Measurements from ENCODE around the gene DCXR.

GRCh38 chr17:82076785-82077591 is 39.5 kb upstream of the DCXR start:
- TF ChIP-seq GATA2 (IDR thresholded peaks at IDR 0.05; ENCODE audit: low read depth, low read length), result no peak
- TF ChIP-seq GATA3 (IDR thresholded peaks at IDR 0.05; ENCODE audit: low read depth, low read length), result no peak
